Measurements from ENCODE around the gene PCP2. TPM values are rescaled to one million over a fixed set of nuclear protein-coding genes. Genes with fewer than 3 reads are reported as not detected.

The PCP2 gene
- total and polyA plus RNA-seq, 2 donors from 2014 or later = 6.1 to 8.9 TPM

DNA sequence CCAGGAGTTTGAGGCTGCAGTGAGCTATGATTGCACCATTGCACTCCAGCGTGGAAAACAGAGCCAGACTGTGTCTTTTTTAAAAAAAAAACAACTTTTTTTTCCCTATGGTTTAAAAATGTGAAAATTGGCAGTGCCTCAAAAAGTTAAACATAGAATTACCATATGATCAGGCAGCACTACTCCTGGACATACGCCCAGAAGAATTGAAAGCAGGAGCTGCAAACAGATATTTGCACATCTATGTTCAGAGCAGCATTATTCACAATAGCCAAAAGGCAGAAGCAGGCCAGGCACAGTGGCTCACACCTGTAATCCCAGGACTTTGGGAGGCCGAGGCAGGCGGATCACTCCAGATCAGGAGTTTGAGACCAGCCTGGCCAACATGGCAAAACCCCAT, 31.6 kb upstream of the PCP2 start:
- Histone ChIP-seq H3K4me3 (ENCODE audit: low read length in 3 of 3) (no peak overlapping the region), H3K27me3 (ENCODE audit: control insufficient read depth, insufficient read depth, low read length) (peaks cover 2% of the 10 kb centered on the region), H3K27ac (ENCODE audit: low read depth in 2 of 2, low read length in 2 of 2) (no peak overlapping the region), H3K9ac (ENCODE audit: low read length in 3 of 3) (no peak overlapping the region), H3K36me3 (ENCODE audit: control insufficient read depth in 2 of 3, insufficient read depth in 3 of 3, low read length in 3 of 3) (no peaks in the 10 kb centered on the region), H3K9me3 (ENCODE audit: control insufficient read depth in 2 of 3, insufficient read depth in 1 of 3, low read length in 3 of 3) (no peaks in the 10 kb centered on the region), H3K4me1 (ENCODE audit: control insufficient read depth in 2 of 3, insufficient read depth in 2 of 3, low read depth in 1 of 3, low read length in 3 of 3) (no peaks in the 10 kb centered on the region)
- no peak for TF ChIP-seq CTCF (IDR thresholded peaks at IDR 0.05; ENCODE audit: borderline replicate concordance, extremely low read depth, insufficient read depth)
- DNase-seq (no peak), FAIRE-seq (no peak)
- intact Hi-C loops (cut with DNase I) = no loop called here

DNA sequence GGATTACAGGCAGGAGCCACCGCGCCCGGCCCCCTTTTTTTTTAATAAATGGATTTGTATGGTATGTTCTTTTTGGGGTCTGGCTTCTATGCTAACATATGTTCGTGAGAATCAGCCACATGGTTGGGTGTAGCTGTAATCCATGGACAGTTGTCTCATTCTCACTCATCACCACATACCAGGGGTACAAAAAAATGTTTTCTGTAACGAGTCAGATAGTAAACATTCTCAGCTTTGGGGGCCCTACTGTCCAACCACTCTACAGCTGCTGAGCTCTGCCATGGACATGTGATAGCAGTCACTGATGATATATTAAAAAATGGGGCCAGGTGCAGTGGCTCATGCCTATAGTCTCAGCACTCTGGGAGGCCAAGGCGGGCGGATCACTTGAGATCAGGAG, 30.2 kb upstream of the PCP2 start:
- H3K4me1 ChIP-seq (ENCODE audit: control insufficient read depth in 2 of 3, insufficient read depth in 2 of 3, low read depth in 1 of 3, low read length in 3 of 3) = no peaks in the 10 kb centered on the region
- H3K9ac ChIP-seq (ENCODE audit: low read length in 3 of 3) = no peak overlapping the region
- no peak for DNase-seq
- no peaks in the 10 kb centered on the region for H3K9me3 ChIP-seq (ENCODE audit: control insufficient read depth in 2 of 3, insufficient read depth in 1 of 3, low read length in 3 of 3)
- intact Hi-C loops (cut with DNase I) = no loop called here
- no peaks in the 10 kb centered on the region for H3K27me3 ChIP-seq (ENCODE audit: control insufficient read depth, insufficient read depth, low read length)
- no peak overlapping the region for H3K27ac ChIP-seq (ENCODE audit: low read depth in 2 of 2, low read length in 2 of 2)
- FAIRE-seq = no peak
- H3K4me3 ChIP-seq (ENCODE audit: low read length in 3 of 3) = no peak overlapping the region
- no peaks in the 10 kb centered on the region for H3K36me3 ChIP-seq (ENCODE audit: control insufficient read depth in 2 of 3, insufficient read depth in 3 of 3, low read length in 3 of 3)
- no peak for TF ChIP-seq CTCF (IDR thresholded peaks at IDR 0.05; ENCODE audit: borderline replicate concordance, extremely low read depth, insufficient read depth)

DNA sequence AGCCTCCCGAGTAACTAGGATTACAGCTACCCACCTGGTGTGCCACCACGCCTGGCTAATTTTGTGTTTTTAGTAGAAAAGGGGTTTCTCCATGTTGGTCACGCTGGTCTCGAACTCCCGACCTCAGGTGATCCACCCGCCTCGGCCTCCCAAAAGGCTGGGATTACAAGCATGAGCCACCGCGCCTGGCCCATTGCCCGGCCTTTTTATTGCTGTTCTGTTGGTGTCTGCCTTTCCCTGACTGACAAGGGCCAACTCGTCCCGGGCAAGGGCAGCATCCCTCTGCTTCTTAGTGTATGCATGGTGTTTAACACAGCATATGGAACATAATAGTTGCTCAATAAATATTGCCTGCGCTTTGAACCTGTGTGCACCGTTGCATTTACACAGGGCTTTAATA, 29.1 kb upstream of the PCP2 start:
- no peak for DNase-seq
- no peaks in the 10 kb centered on the region for H3K4me1 ChIP-seq (ENCODE audit: control insufficient read depth in 2 of 3, insufficient read depth in 2 of 3, low read depth in 1 of 3, low read length in 3 of 3)
- no peak overlapping the region for H3K27ac ChIP-seq (ENCODE audit: low read depth in 2 of 2, low read length in 2 of 2)
- H3K9ac ChIP-seq (ENCODE audit: low read length in 3 of 3) = no peak overlapping the region
- no peak overlapping the region for H3K4me3 ChIP-seq (ENCODE audit: low read length in 3 of 3)
- FAIRE-seq = no peak
- H3K36me3 ChIP-seq (ENCODE audit: control insufficient read depth in 2 of 3, insufficient read depth in 3 of 3, low read length in 3 of 3) = no peaks in the 10 kb centered on the region
- TF ChIP-seq CTCF (IDR thresholded peaks at IDR 0.05; ENCODE audit: borderline replicate concordance, extremely low read depth, insufficient read depth) = no peak
- no peaks in the 10 kb centered on the region for H3K9me3 ChIP-seq (ENCODE audit: control insufficient read depth in 2 of 3, insufficient read depth in 1 of 3, low read length in 3 of 3)
- intact Hi-C loops (cut with DNase I) = no loop called here
- no peaks in the 10 kb centered on the region for H3K27me3 ChIP-seq (ENCODE audit: control insufficient read depth, insufficient read depth, low read length)
